DND-41 (cell line): ENCODE data around the gene ZMIZ1.

Experiments
- EZH2 ChIP-seq: IDR thresholded peaks from 3 replicates; pipeline ENCODE4 v1.6.1; 2012; ENCODE audit warnings: borderline replicate concordance, low read depth, mild to moderate bottlenecking, moderate library complexity, low read length, inconsistent platforms; ENCODE audit not compliant: severe bottlenecking
- TF ChIP-seq, protein P1 (sequence below): IDR thresholded peaks from 2 replicates; pipeline ENCODE4 v1.5.1; 2012; ENCODE audit warnings: borderline replicate concordance, low read length, moderate library complexity, mild to moderate bottlenecking; ENCODE audit not compliant: poor library complexity, severe bottlenecking; ENCODE audit errors: extremely low read depth

DNA sequence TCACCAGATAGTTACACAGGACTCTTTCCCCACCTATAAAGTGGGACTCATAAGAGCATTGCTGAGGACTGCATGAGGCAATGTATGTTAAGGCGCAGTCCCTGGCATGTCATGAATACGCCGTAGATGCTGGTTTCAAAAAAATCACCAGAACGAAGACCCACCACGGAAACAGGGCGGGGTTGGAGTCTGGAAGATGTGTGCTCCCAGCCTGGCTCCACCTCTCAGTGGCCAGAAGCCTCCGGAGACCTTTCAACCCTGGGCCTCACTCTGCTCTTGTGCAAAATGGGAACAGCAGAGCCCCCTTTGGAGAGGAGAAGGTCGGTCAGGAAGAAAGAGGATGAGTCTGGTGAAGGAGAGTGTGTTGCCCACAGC lies 12.4 kb upstream of the ZMIZ1 start:
- TF ChIP-seq EZH2: no peak
- TF ChIP-seq, protein P1, sequence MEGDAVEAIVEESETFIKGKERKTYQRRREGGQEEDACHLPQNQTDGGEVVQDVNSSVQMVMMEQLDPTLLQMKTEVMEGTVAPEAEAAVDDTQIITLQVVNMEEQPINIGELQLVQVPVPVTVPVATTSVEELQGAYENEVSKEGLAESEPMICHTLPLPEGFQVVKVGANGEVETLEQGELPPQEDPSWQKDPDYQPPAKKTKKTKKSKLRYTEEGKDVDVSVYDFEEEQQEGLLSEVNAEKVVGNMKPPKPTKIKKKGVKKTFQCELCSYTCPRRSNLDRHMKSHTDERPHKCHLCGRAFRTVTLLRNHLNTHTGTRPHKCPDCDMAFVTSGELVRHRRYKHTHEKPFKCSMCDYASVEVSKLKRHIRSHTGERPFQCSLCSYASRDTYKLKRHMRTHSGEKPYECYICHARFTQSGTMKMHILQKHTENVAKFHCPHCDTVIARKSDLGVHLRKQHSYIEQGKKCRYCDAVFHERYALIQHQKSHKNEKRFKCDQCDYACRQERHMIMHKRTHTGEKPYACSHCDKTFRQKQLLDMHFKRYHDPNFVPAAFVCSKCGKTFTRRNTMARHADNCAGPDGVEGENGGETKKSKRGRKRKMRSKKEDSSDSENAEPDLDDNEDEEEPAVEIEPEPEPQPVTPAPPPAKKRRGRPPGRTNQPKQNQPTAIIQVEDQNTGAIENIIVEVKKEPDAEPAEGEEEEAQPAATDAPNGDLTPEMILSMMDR: no peak
